Panc1 (cell line): ENCODE results near the gene OR56B1. TPM values are rescaled to one million over a fixed set of nuclear protein-coding genes. Genes with fewer than 3 reads are reported as not detected.

ENCODE experiments used
- ATAC-seq: fragments of 200-7000 bp; cut with Tn5 transposase; 2 replicates; pipeline ENCODE4 v1.9.1; 2020; ENCODE audit warnings: mild to moderate bottlenecking, moderate library complexity
- BruUV-seq: library from RNA; stranded (reverse); fragments of 400-500 nt; replicated peaks from 2 replicates; lab custom pipeline; 2021; lab: Mats Ljungman, UMichigan
- CTCF ChIA-PET: fragments of 300-600 bp; sonication (Branson Sonifier 250); formaldehyde crosslinking; loops from one replicate; lab custom pipeline; 2022; ENCODE audit warnings: antibody characterized with exemption; lab: Charles Lee
- POLR2A ChIA-PET: fragments of 300-600 bp; sonication (Branson Sonifier 250); formaldehyde crosslinking; loops from one replicate; lab custom pipeline; 2022; ENCODE audit warnings: antibody characterized with exemption; lab: Charles Lee
- DNase-seq: peaks from one replicate; pipeline ENCODE4 v3.0.0-alpha.2; 2010; ENCODE audit warnings: low read depth, low spot score
- H3K27ac ChIP-seq: 2 replicates; pipeline ENCODE4 v1.5.1; 2011; ENCODE audit warnings: mild to moderate bottlenecking, low read length, inconsistent platforms
- H3K27me3 ChIP-seq: fragments of 200-500 bp; sonication (Bioruptor generic); 2 replicates; pipeline ENCODE4 v1.6.0; 2014; ENCODE audit warnings: low read length, inconsistent platforms; ENCODE audit not compliant: control insufficient read depth, insufficient read depth
- H3K36me3 ChIP-seq: fragments of 200-500 bp; sonication (Bioruptor generic); 2 replicates; pipeline ENCODE4 v1.5.1; 2014; ENCODE audit warnings: inconsistent platforms, mild to moderate bottlenecking, low read length, moderate library complexity; ENCODE audit not compliant: control insufficient read depth, insufficient read depth
- H3K4me1 ChIP-seq: 2 replicates; pipeline ENCODE4 v1.5.1; 2011; ENCODE audit warnings: inconsistent platforms, mild to moderate bottlenecking, low read length, moderate library complexity; ENCODE audit not compliant: control insufficient read depth, insufficient read depth
- H3K4me3 ChIP-seq, 2 experiments: 2 replicates each; pipeline ENCODE4 v1.5.1; 2011 to 2012; ENCODE audit warnings: low read depth in 2 of 2, low read length in 2 of 2, mild to moderate bottlenecking in 2 of 2, inconsistent platforms in 1 of 2, moderate library complexity in 1 of 2
- H3K9me3 ChIP-seq: fragments of 200-500 bp; sonication (Bioruptor generic); 2 replicates; pipeline ENCODE4 v1.5.1; 2014; ENCODE audit warnings: low read depth, mild to moderate bottlenecking, inconsistent platforms, low read length, moderate library complexity; ENCODE audit not compliant: control insufficient read depth, insufficient read depth
- CTCF ChIP-seq: fragments of 450-650 bp; IDR thresholded peaks from 2 replicates; pipeline ENCODE4 v1.5.1; 2017; ENCODE audit warnings: mild to moderate bottlenecking
- POLR2AphosphoS5 ChIP-seq: IDR thresholded peaks from 2 replicates; pipeline ENCODE4 v1.6.1; 2012; ENCODE audit warnings: mild to moderate bottlenecking, low read depth, low read length, moderate library complexity
- REST ChIP-seq, 2 experiments: IDR thresholded peaks; 2 replicates each; pipeline ENCODE4 v1.6.1; 2011 to 2012; ENCODE audit warnings: low read depth in 2 of 2, control low read depth in 1 of 2, low read length in 1 of 2, mild to moderate bottlenecking in 1 of 2, moderate library complexity in 1 of 2; ENCODE audit not compliant: insufficient read depth in 1 of 2
- SIN3A ChIP-seq: IDR thresholded peaks from 2 replicates; pipeline ENCODE4 v1.6.1; 2012; ENCODE audit warnings: low read depth, mild to moderate bottlenecking, low read length, moderate library complexity, borderline replicate concordance; ENCODE audit not compliant: insufficient read depth
- TCF7L2 ChIP-seq: IDR thresholded peaks from 2 replicates; pipeline ENCODE4 v1.6.1; 2011; ENCODE audit warnings: mild to moderate bottlenecking, low read depth, low read length, inconsistent platforms
- in situ Hi-C: cut with HindIII; loops from 2 replicates; pipeline ENCODE4 v1.10.0; 2016; ENCODE audit warnings: low sequenced_read_pairs, low pct_unique_long_range_greater_than_20kb
- intact Hi-C: fragments of 100-400 bp; cut with micrococcal nuclease; formaldehyde crosslinking; loops from one replicate; pipeline ENCODE4 v1.10.0; 2022; ENCODE audit not compliant: unreplicated experiment
- total RNA-seq: library from RNA; stranded (reverse); gene quantifications from one replicate; pipeline ENCODE4 v1.2.1, GENCODE V29; 2021; ENCODE audit not compliant: unreplicated experiment

OR56B1 gene
- total RNA-seq, 1 experiment from 2014 or later, result not detected

DNA sequence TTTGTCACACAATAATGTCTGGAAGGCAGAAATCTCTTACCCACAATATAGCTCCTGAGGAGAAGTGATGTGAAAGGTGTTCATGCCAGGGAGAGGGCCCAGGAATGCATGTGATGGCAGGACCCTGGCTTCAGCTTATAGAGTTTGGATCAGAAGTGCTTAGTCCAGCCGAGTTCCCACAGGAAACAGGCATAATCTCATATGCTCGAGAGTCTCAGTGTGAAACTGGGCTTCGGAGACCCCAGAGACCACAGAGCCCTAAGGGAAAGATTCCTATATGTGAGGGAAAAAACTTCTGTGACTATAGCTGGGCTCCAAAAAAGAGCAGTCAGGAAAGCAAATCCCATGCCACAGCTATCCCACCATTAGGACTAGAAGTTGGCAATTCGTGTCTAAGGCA, 47.0 kb downstream of the OR56B1 start, which contains the start of gene OR52N5:
TSS of gene OR52N5 (minus strand) at position 101 of the 400 bp plus-strand sequence. CDS start 4,721 bp downstream, outside the sequence.
- no TSS peak for BruUV-seq
- no peak within 1 kb of the TSS for H3K27ac ChIP-seq
- intact Hi-C loops, result no loop called here
- no peaks in the 10 kb centered on the region for H3K4me1 ChIP-seq
- H3K4me3 ChIP-seq, result no peak within 1 kb of the TSS
- H3K9me3 ChIP-seq, result no peaks in the 10 kb centered on the region
- H3K27me3 ChIP-seq, result peaks cover 19% of the 10 kb centered on the region
- no peak for TF ChIP-seq CTCF
- no peak for TF ChIP-seq POLR2AphosphoS5
- TF ChIP-seq SIN3A, result no peak
- TF ChIP-seq REST (IDR thresholded peaks at IDR 0.05; ENCODE audit: insufficient read depth in 1 of 2, low read depth in 2 of 2, low read length in 1 of 2), result no peak
- no peak for TF ChIP-seq TCF7L2
- POLR2A ChIA-PET, result no interaction called here
- ATAC-seq, result no peak
- no peaks in the 10 kb centered on the region for H3K36me3 ChIP-seq
- in situ Hi-C loops, result no loop called here
- DNase-seq, result no peak
- CTCF ChIA-PET, result no interaction called here

Other genes starting within 250 kb of the OR56B1 start
- not detected for gene OR52D1, start 247.8 kb upstream of the OR56B1 start, total RNA-seq
- not detected for gene UBQLN3, start 226.5 kb upstream of the OR56B1 start, total RNA-seq
- 0.72 TPM for gene UBQLNL, start 219.7 kb upstream of the OR56B1 start, total RNA-seq
- 0.15 TPM for gene OR52H1, start 187.9 kb upstream of the OR56B1 start, total RNA-seq
- not detected for gene OR52B6, start 155.6 kb upstream of the OR56B1 start, total RNA-seq
- gene TRIM6, start 139.8 kb upstream of the OR56B1 start, total RNA-seq, result 53.8 TPM
- gene TRIM34, start 111.4 kb upstream of the OR56B1 start, total RNA-seq, result 1.5 TPM
- 56.1 TPM for gene TRIM5, start 51.4 kb upstream of the OR56B1 start, total RNA-seq
- 1.4 TPM for gene TRIM22, start 46.7 kb upstream of the OR56B1 start, total RNA-seq
- gene OR52N4, start 17.8 kb downstream of the OR56B1 start, total RNA-seq, result not detected
- gene OR52N5, start 46.9 kb downstream of the OR56B1 start, total RNA-seq, result not detected
- gene OR52N1, start 54.8 kb downstream of the OR56B1 start, total RNA-seq, result not detected
- gene OR52N2, start 72.5 kb downstream of the OR56B1 start, total RNA-seq, result not detected
- gene OR52E6, start 105.4 kb downstream of the OR56B1 start, total RNA-seq, result not detected
- not detected for gene OR52E8, start 121.2 kb downstream of the OR56B1 start, total RNA-seq
- not detected for gene OR52E4, start 144.2 kb downstream of the OR56B1 start, total RNA-seq
- not detected for gene OR52E5, start 156.8 kb downstream of the OR56B1 start, total RNA-seq
- not detected for gene OR56A3, start 205.8 kb downstream of the OR56B1 start, total RNA-seq
- gene OR56A5, start 232.0 kb downstream of the OR56B1 start, total RNA-seq, result not detected